OCI-LY7 (cell line): ENCODE results near the gene NOVA2. TPM values are rescaled to one million over a fixed set of nuclear protein-coding genes. Genes with fewer than 3 reads are reported as not detected.

Experiments
- BruUV-seq: library from RNA; stranded (reverse); fragments of 400-500 nt; replicated peaks from 2 replicates; lab custom pipeline; 2021; lab: Mats Ljungman, UMichigan
- CTCF ChIA-PET: fragments of 300-600 bp; sonication (Branson Sonifier 250); formaldehyde crosslinking; loops from one replicate; lab custom pipeline; 2022; ENCODE audit warnings: antibody characterized with exemption; ENCODE audit not compliant: unreplicated experiment; lab: Charles Lee
- POLR2A ChIA-PET: fragments of 300-600 bp; sonication (Branson Sonifier 250); formaldehyde crosslinking; loops from one replicate; lab custom pipeline; 2022; ENCODE audit warnings: antibody characterized with exemption; lab: Charles Lee
- DNase-seq: peaks from one replicate; pipeline ENCODE4 v3.0.0-alpha.2; 2015; ENCODE audit warnings: low spot score
- H2AFZ ChIP-seq: fragments of 200-600 bp; sonication (generic), shearing (Covaris generic); 2 replicates; pipeline ENCODE4 v1.6.1; 2014; ENCODE audit warnings: mild to moderate bottlenecking, antibody characterized with exemption, low read length, moderate library complexity
- H3K27ac ChIP-seq: fragments of 200-600 bp; sonication (generic); 2 replicates; pipeline ENCODE4 v1.5.1; 2014; ENCODE audit warnings: mixed run types, low read depth, mild to moderate bottlenecking, moderate library complexity, low read length, inconsistent platforms; ENCODE audit not compliant: poor library complexity, severe bottlenecking
- H3K36me3 ChIP-seq: fragments of 200-600 bp; sonication (generic); 2 replicates; pipeline ENCODE4 v1.6.1; 2014; ENCODE audit warnings: mild to moderate bottlenecking, antibody characterized with exemption, low read length, moderate library complexity, mixed read lengths; ENCODE audit not compliant: insufficient read depth
- H3K4me1 ChIP-seq: fragments of 200-600 bp; sonication (generic); 2 replicates; pipeline ENCODE4 v1.5.1; 2014; ENCODE audit warnings: mild to moderate bottlenecking, low read length; ENCODE audit not compliant: insufficient read depth, poor library complexity, severe bottlenecking
- H3K4me2 ChIP-seq: fragments of 200-600 bp; sonication (generic); 2 replicates; pipeline ENCODE4 v1.6.1; 2014; ENCODE audit warnings: mild to moderate bottlenecking, low read length
- H3K4me3 ChIP-seq: fragments of 200-600 bp; sonication (generic); 2 replicates; pipeline ENCODE4 v1.5.1; 2014; ENCODE audit warnings: mild to moderate bottlenecking, low read depth, low read length; ENCODE audit not compliant: poor library complexity, severe bottlenecking
- H3K79me2 ChIP-seq: fragments of 200-600 bp; sonication (generic); 2 replicates; pipeline ENCODE4 v1.6.1; 2016; ENCODE audit warnings: low read depth, mild to moderate bottlenecking, low read length, moderate library complexity, mixed read lengths; ENCODE audit not compliant: insufficient read depth
- H3K9me2 ChIP-seq: fragments of 200-600 bp; sonication (generic); 2 replicates; pipeline ENCODE4 v1.6.1; 2016; ENCODE audit warnings: mild to moderate bottlenecking, low read length, mixed read lengths; ENCODE audit not compliant: insufficient read depth
- H3K9me3 ChIP-seq: fragments of 200-600 bp; sonication (generic); 2 replicates; pipeline ENCODE4 v1.6.1; 2014; ENCODE audit warnings: mild to moderate bottlenecking, mixed run types, low read length, mixed read lengths
- H4K20me1 ChIP-seq: fragments of 200-600 bp; sonication (generic); 2 replicates; pipeline ENCODE4 v1.6.1; 2014; ENCODE audit warnings: mild to moderate bottlenecking, antibody characterized with exemption, low read length, moderate library complexity, mixed read lengths; ENCODE audit not compliant: insufficient read depth
- CTCF ChIP-seq: fragments of 200-600 bp; sonication (generic); conservative IDR thresholded peaks from 2 replicates; pipeline ENCODE4 v1.5.1; 2014; ENCODE audit warnings: mild to moderate bottlenecking, antibody characterized with exemption, low read length, moderate library complexity, mixed read lengths
- EZH2phosphoT487 ChIP-seq: fragments of 200-600 bp; sonication (generic); IDR thresholded peaks from 2 replicates; pipeline ENCODE4 v1.6.1; 2018; ENCODE audit warnings: low read depth, borderline replicate concordance, mild to moderate bottlenecking, mixed run types, antibody characterized with exemption, low read length, moderate library complexity, mixed read lengths
- intact Hi-C: fragments of 100-400 bp; cut with micrococcal nuclease; formaldehyde crosslinking; loops from one replicate; pipeline ENCODE4 v1.10.0; 2022; ENCODE audit not compliant: unreplicated experiment
- total RNA-seq, 2 experiments: library from RNA; depleted of rRNA in 1 of 2; stranded (reverse); fragments of >200 nt in 1 of 2; shearing (Covaris generic) in 1 of 2; gene quantifications; 2 replicates each; pipeline ENCODE4 v1.2.3, GENCODE V29; 2014 to 2022

The NOVA2 gene
- total RNA-seq, 2 experiments from 2014 or later = 0.19 TPM; not detected in 1

GRCh38 chr19:45929247-45929646, 44.4 kb downstream of the NOVA2 start:
- H3K4me3 ChIP-seq = no peak overlapping the region
- BruUV-seq = no TSS peak
- ChIA-PET CTCF (no interaction called here), POLR2A (no interaction called here)
- no peak overlapping the region for H3K27ac ChIP-seq
- H3K79me2 ChIP-seq = no peaks in the 10 kb centered on the region
- no peak for DNase-seq
- no peaks in the 10 kb centered on the region for H4K20me1 ChIP-seq
- H3K4me2 ChIP-seq = no peak overlapping the region
- intact Hi-C loops = loop anchor here (5.0 kb wide), 1 partner anchor 68 kb away; the partner anchor contains the start of gene CCDC61
- no peaks in the 10 kb centered on the region for H3K36me3 ChIP-seq
- peaks cover 6% of the 10 kb centered on the region for H3K4me1 ChIP-seq
- H3K9me3 ChIP-seq = no peaks in the 10 kb centered on the region
- no peak for TF ChIP-seq CTCF
- TF ChIP-seq EZH2phosphoT487 = no peak
- no peak overlapping the region for H2AFZ ChIP-seq
- no peaks in the 10 kb centered on the region for H3K9me2 ChIP-seq

GRCh38 chr19:45927565-45928261, 46.0 kb downstream of the NOVA2 start:
- H3K4me3 ChIP-seq = peak overlapping the region; percentile 67

More at GRCh38 chr19:45927565-45928261, 46.0 kb downstream of the NOVA2 start:
- Histone ChIP-seq H4K20me1 (no peaks in the 10 kb centered on the region), H3K9me2 (no peaks in the 10 kb centered on the region), H3K4me2 (peak overlapping the region; percentile 77), H2AFZ (peak overlapping the region; percentile 97), H3K4me1 (peaks cover 6% of the 10 kb centered on the region), H3K9me3 (no peaks in the 10 kb centered on the region), H3K79me2 (no peaks in the 10 kb centered on the region), H3K27ac (peak overlapping the region; percentile 51), H3K36me3 (no peaks in the 10 kb centered on the region)
- TF ChIP-seq EZH2phosphoT487 (no peak), CTCF (peak; percentile 44; the same call in 1 of the 2 replicates)
- ChIA-PET POLR2A (interaction anchor here (0.9 to 1.3 kb wide), 2 partner anchors 35 to 133 kb away, joined by 3 to 4 read pairs; no protein-coding TSS in a partner anchor), CTCF (no interaction called here)
- BruUV-seq = no TSS peak
- intact Hi-C loops = loop anchor here (2.0 to 5.0 kb wide), 2 partner anchors 25 to 70 kb away; partner anchors contain the start of genes CCDC61 and MYPOP
- DNase-seq = peak; percentile 98
